Fibroblast of skin of right biceps (primary cell): ENCODE measurements around the gene WBP1L.

Source experiments
- DNase-seq: peaks from one replicate; pipeline ENCODE4 v3.0.0-alpha.2; 2013

WBP1L gene

GRCh38 chr10:102759497-102760210 lies 15.9 kb downstream of the WBP1L start:
- no peak for DNase-seq

DNA sequence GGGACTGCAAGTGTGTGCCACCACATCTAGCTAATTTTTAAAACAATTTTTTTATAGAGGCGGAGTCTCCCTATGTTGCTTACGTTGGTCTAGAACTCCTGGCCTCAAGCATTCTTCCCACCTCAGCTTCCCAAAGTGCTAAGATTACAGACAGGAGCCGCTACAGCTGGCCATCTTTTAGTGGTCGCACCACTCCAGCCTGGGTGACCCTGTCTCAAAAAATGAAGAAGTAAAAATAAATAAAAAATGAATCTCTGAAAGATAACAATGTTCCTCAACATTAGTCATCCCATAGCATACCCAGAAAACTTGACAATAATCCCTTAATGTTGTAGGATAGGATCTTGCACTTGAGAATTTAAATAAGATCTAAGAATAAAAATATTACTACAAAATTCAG lies 18.2 kb downstream of the WBP1L start:
- peak; percentile 23 for DNase-seq

DNA sequence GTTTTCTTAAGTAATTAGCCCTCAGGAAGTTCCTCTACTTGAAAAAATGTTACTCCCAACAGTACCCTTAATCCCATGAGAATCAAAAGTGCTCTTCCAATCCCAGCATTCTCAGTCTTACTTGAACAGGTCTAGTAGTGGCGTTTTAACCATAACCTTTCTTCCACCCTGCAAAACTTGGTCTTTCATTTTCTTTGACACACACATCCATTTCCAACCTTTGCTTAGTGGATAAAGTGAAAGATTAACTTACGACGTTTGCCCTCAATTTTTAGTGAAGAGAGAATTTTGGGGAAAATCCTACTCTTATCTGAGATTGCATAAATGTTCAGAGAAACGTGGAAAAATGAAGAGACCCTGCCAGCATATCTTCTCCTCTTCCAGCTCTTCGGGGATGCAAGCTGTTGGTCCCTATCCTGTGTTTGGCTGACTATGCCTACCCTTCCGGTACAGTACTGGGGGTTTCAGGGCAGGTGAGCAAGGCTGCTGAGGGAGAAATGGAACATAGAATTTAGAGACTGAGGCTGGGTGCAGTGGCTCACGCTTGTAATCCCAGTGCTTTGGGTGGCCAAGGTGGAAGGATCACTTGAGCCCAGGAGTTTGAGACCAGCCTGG lies 18.8 kb downstream of the WBP1L start:
- no peak for DNase-seq

DNA sequence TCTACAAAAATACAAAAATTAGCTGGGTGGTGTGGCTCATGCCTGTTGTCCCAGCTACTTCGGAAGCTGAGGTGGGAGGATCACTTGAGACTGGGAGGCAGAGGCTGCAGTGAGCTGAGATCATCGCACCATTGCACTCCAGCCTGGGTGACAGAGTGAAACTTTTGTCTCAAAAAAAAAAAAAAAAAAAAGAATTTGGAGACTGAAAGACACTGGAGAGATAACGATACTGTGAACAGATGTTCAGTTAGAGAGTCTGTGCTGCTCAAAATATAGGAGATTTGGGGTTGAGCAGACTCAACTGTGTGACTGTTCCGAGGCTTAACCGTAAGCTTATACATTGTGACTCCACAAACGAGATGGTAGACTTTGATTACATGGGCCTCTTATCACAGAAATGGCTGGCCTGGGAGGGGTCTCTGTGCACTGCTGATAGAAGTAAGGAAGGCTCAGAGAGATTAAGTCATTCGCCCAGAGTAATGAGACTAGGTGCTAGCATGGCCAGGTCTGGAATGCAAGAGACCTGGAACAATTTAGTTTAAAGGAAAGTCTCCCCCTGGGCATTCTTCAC lies 19.4 kb downstream of the WBP1L start:
- no peak for DNase-seq

DNA sequence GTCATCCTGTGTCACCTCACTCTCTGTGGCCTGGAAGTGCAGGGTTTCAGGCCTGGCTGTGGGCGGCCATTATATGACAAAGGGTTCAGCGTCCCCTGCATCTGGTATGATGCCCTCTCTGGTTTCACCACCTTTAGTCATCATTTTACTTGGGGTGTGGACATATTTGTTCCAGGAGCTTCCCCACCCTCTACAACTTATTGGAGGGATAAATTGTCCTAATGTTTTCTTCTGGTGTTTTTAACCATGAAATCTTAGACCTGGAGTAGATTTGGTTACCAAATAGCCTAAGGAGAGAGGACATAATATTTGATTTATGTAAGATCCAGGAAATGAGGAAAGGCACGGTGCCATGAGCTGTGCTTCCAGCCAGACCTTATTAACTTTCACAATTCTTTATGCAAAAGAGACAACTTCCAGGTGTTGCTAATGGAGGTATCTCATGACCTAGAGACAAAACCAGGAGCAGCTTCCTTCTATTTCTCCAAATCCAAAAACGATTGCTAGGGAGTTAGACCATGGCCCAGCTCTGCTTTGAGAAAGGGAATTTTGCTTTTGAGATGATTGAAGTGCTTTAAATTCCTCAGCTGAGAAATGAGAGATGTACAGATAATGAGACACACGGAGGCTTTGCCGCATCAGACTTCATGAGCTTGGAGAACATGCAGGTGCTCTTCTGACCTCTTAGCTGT lies 20.9 kb downstream of the WBP1L start:
- peak; percentile 32 for DNase-seq

- DNase-seq, result no peak
These were observed 21.6 kb downstream of the WBP1L start for GRCh38 chr10:102765336-102765735.

GRCh38 chr10:102767428-102768160 lies 23.8 kb downstream of the WBP1L start:
- DNase-seq, result no peak

DNA sequence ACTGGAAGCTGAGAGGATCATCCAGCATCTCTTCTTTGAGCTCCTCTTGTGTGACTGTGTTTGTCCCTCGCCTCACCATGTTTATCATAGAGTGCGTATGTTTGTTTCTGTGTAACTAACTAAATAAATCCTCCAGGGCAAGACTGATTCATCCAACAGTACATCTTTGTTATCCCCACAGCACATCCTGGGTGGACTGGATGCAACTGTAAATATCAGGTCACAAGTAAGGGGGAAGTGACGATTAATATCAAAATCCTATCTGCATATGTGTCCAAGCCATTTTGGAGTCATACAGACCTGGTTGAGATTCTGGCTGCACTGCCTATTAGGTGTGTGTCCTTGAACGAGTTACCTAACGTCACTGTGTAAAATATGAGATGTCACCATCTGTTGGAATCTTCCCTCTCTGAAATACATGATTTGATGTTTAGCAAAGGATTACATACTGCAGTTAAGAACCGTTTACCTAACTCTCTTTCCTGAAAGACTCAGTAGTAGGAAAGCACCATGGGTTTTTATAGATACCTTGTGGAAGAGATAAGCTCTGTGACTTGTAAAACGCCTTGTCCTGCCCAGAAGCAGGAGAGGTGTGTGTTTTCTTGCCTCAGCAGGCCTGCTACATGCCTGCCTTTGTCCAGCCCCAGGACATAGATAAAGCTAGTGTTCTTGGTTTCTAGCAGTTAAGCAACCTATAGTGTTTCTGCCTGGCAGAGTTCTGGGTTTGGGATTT lies 25.8 kb downstream of the WBP1L start:
- no peak for DNase-seq

DNA sequence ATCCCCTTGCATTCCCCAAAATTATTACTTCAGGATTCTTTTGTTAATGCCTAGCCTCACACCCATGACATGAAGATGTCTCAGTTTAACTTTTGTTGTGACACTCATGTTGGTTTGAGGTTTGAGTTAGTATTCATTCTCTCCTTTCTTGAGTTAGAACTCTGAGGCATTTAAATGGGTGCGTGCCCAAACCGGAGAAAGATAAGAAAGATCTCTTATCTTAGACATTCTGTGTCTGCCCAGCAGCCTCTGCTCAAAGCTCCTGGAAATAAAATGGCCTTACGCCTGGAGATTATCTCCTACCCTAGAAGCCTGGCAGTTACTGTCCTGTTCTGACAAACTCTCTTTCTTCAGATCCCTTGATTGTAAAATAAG lies 26.3 kb downstream of the WBP1L start:
- no peak for DNase-seq

DNA sequence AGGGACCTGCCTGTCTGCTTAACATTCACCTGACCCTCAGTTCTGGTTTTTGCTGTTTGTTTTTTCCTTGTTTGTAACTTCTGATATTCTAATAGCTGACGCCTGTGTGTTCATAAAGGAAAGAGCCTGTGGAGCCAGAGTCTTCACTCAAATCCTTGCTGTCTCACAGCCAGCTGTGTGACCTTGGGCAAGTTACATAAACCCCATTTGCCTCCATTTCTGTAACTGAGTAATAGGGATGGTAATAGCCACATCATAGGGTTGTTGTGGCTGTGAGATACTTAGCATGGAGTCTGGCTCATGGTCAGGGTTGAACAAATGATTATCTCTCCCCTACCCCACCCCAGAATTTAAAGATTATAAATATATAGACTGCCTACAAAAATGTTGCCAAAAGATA lies 27.0 kb downstream of the WBP1L start:
- DNase-seq, result no peak

DNA sequence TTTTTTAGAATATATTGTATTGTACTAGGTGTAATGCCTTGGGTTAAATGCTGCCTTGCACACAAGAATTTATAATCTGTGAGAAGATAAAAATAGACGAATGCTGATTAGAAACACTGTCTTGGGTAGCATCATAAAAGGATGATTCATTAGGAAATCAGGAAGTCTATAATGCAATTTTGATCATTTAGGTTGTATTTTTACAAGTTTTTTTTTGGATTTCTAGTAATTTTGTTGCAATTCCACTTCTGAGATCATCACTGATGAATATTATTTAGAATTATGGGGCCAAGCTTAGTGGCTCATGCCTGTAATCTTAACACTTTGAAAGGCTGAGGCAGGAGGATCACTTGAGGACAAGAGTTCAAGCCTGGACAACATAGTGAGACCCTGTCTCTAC lies 29.6 kb downstream of the WBP1L start:
- peak; percentile 62 for DNase-seq

DNA sequence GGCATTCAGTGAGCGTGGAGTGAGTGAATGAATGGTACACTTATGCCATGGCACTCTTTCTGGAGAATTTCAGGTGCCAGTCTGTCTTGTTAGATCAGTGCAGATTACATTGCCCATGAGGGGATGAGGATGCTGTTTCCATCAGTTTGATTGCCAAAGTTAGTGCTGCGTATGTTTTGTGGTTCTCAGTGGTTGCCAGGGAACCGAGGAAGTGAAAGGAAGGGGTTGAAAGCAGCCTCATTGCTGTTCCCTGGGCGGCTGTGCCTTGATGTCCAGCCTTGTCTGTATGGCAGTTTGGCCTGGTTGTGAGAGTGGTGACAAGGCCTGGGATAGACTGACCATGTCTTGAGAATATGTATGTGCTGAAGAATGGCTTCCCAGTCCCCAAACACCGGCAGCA lies 30.2 kb downstream of the WBP1L start:
- DNase-seq, result no peak

- no peak for DNase-seq
These were observed 31.6 kb downstream of the WBP1L start for GRCh38 chr10:102775201-102775934.

GRCh38 chr10:102775935-102776669 lies 32.4 kb downstream of the WBP1L start:
- DNase-seq, result peak; percentile 91

DNA sequence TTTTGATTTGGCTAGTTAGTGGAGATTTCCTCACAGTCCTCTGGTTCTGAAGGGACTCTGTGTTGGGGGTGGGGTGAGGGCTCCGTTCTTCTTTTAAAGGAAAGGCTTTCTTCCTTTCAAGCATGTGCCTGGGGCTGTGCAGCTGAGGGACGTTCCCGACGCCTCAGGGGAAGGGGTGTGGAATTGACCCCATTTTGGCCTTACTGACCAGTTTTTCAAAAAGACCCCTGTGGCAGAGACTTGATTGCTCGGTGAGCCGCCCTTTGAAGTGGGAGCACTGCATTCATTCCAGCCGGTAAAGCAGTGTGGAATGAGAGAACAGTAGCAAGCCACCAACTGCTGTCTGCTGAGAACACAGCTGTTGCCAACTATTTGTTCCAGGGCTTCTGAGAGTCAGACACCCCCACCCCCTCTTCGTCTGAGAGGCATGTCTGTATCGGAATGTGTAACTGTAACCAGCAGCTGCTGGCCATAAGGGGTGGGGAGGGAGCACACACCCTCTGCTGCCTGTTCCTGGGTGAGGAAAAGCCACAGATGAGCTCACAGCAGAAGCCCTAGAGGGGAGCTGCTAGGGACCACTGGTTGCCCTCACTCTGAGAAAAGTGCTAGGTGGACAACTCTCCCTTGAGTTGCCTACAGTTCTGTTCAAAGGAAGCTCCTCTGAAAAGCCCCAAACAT lies 33.2 kb downstream of the WBP1L start:
- DNase-seq, result peak; percentile 98

DNA sequence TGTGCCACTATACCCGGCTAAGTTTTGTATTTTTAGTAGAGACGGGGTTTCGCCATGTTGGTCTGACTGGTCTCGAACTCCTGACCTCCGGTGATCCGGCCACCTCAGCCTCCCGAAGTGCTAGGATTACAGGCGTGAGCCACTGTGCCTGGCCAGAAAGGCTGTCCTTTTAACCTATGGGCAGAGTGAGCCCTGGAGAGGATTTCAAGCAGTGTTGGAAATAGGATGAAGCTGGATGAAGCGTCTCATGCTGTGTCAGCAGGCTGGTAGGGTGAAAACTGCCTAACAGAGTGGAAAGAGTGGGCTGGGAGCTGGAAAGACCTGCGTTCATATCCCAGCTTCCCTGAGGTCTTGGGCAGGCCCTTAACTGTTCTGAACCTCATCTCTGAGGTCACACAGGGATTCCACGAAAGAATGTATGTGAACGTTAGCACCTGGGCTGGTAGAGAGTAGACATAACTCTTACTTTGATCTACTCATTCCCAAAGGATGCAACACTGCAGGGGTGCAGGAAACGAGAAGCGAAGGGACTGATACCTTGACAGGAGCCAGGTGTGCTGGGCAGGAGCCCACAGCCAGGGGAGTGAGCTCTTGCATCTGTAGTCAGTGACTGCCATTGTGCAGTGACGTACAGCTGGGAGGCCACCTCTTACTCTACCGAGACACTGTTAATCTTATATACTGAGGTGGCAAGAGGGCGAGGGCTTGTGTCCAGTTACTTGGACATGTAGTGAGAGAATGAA lies 34.1 kb downstream of the WBP1L start:
- DNase-seq, result no peak

DNA sequence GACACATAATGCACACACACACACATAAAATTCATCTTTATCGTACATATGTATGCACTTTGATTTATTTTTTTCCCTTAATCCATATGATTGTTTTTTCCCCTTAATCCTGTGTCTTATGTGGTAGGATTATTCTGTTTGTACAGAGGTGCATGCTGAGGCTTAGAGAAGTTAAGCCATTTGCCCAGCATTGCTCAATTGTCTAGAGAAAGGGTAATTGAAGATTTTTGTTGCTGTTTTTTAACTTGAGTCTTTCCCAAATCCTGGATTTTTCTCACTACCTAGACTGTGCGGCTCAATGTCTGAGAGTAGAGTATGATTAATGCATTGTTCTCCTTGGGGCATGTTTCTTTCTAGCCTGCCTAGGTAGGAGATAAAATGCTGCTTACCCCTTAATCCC lies 35.0 kb downstream of the WBP1L start:
- no peak for DNase-seq

DNA sequence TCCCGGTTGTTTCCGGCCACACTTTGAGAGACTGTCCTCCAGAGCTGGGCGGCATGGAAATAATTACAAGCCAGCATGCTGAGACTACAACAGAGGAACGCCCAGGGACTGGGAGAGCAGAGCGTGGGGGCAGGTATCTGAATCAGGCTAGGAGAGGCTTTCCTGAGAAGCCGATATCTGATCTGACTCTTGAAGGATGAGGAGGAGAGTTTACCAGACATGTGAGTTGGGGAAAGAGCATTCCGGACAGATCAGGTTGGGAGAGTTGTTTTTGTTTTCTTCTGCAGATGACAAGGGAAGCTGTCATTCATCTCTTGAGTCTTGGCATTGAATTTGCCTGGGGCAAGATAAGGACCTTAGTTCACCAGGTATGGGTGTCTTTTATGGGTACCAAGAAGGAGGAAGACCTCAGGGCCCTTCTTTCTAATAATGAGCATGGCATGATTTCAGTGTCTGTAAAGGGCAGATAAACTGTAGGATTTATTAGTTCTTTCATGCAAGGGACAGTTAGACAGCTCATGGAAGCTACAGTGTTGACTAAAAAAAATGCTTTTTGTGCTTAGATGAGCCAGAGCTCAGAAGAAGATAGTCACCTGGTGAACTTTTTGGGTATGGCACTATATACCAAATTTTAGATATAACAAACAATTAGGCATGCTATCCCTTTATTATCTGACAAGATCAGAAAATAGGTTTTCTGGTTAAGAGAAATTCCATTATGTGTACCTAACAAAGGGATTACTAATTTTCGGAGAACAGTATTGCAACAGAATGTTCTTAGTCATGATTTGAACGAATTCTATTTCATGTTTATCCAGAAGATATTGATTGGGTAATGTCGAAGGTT lies 36.2 kb downstream of the WBP1L start:
- peak; percentile 43 for DNase-seq

DNA sequence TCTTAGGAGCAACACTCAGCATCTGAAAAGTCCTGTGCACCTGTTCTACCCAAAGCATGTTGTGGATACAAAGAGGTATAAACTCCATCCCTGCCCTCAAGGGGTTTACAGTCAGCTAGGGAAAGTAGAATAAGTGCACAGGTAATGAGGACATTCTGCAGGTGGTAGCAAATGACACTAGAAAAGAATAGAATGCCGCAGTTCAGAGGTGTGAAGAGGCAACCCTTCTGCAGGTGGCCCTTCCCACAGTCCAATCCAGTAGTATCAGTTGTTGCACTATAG lies 36.7 kb downstream of the WBP1L start:
- DNase-seq, result no peak
